Left cardiac atrium (tissue), 4 donors: ENCODE measurements around the gene FABP6. TPM values are rescaled to one million over a fixed set of nuclear protein-coding genes. Genes with fewer than 3 reads are reported as not detected.
"Not testable (repeated sequence)": the region's sequence is repeated elsewhere in the genome, so short reads cannot be mapped to it uniquely, and the experiment has no call there.

Source experiments
- ATAC-seq, 2 donors: fragments of 200-7000 bp; cut with Tn5 transposase; one replicate each; pipeline ENCODE4 v1.9.1; 2020; ENCODE audit warnings: mild to moderate bottlenecking in 2 of 2, moderate library complexity in 2 of 2
- DNase-seq: peaks from one replicate; pipeline ENCODE4 v3.0.0-alpha.2; 2020
- intact Hi-C, 2 donors: fragments of 100-400 bp; cut with DNase I; formaldehyde crosslinking; loops; one replicate each; pipeline versions ENCODE4 v1.14.1 to v1.15.1; 2022 to 2023
- long read RNA-seq: library from polyadenylated mRNA; unstranded; transcript quantifications from one replicate; pipeline ENCODE4 v2.0.0, GENCODE V29; 2021
- total RNA-seq, 2 donors: library from RNA; stranded (reverse); fragmentation: NEBNext Ultra II Directional; extraction: Animal tissue kit (Norgen Biotek cat#: 25700); gene quantifications; one replicate each; pipeline ENCODE4 v1.2.1, GENCODE V29; 2021
- donor health status: DM: no; HTN: yes; CAD: no.
- donor health status: DM: no; HTN: yes; CAD: no; lungs with severe emphysema.
- donor health status: DM: yes; HTN: yes; CAD: no.
- donor health status: Dilated cardiomyopathy.

Gene FABP6, protein sequence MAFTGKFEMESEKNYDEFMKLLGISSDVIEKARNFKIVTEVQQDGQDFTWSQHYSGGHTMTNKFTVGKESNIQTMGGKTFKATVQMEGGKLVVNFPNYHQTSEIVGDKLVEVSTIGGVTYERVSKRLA
- total RNA-seq, result under 1 TPM in 1 of 2 donors, not detected in 1; 0.68 TPM
- long read RNA-seq, result 0 reads

DNA sequence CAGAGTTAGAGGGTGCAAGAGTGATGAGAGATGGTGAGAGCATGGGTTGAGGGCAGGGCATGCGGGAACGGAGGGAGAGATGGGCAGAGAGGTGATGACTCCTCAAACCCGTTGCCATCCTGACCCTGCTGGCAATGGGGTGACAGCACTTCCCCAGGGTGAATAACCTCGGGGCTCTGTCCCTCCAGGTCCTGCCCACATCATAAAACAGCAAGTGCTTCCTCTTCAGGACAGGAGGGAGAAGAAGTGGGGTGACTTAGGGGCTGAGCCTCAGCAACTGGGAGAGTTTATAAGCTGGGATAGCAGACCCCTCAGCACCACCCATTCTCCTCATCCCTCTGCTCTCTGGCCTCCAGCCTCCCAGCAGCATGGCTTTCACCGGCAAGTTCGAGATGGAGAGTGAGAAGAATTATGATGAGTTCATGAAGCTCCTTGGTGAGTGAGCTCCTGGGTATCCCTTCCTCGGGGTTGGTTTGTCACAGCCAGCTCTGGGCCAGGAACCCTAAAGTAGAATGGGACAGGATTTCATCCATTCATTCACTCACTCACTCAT lies at the start of gene FABP6:
Gene FABP6 (plus strand): TSS at position 317 of the 553 bp plus-strand sequence. CDS start 52 bp downstream, at position 369.
- DNase-seq (no peak), ATAC-seq (no peak)
- intact Hi-C loops, result no loop called here

DNA sequence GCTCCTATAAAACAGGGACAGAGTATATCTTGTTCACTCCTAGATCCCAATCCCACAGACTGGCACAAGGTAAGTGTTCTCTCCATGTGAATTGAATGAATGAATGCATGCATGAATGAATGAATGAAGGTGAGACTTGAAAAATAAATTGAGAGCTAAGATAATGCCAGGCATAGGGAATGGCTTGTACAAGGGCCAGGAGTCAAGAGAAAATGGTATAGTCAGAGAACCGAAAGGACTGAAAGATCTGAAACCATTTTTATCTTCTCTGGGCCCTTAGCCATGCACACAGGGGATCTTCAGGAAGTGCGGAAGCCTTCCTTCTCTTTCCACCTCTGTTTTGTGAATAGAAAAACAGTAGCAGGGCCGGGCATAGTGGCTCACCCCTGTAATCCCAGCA lies 48.4 kb upstream of the FABP6 start:
- no peak for DNase-seq
- intact Hi-C loops, result no loop called here

DNA sequence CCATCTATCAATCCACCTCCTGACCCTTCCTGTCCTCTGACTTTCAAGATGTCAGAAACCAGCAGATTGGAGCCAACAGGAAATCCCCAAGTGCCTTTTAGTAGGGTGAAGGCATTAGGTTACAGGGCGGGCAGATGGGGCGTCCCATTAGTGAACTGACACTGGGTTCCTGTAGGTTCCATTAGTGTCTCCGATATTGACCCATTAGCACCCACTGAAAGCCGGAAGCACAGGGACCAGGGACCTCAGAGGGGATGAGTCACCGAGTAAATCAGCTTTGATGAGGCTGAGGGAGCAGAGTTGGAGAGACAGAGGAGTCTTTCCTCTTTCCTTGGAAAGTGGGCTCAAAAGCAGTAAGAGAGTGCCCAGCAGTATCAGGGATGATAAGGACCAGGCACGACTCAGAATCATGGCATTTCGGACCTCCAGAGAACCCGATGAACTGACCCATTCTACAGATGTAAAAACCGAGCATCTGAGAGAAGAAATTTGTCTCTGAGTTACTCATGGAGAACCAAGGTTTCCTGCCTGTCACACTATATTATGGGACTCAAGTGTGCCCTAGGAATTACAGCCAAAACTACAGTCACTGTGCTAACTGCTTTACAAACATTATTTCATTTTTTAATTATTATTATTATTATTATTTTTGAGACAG lies 47.2 kb upstream of the FABP6 start:
- ATAC-seq, result no peak
- intact Hi-C loops, result no loop called here
- no peak for DNase-seq

More for the DNA sequence above, 48.4 kb upstream of the FABP6 start:
- ATAC-seq, result no peak

DNA sequence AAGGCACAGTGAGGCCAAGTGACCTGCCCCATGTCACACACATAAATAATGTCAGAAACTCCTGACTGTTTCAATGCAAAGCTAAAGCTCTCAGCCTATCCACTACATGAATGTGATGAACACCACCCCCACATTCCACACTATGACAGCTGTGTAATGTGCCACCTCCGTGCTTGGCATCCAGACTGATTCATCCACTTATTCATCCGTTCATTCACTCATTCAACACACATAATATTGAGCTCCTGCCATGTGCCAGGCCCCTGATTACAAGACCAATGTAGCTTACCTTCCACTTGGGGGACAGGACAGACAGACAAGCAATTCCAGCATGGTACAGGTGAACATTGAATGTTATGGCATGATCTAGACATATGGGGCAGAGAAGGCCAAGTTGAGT lies 46.2 kb upstream of the FABP6 start:
- ATAC-seq, result peak in 1 of 2 donors; percentile 65

DNA sequence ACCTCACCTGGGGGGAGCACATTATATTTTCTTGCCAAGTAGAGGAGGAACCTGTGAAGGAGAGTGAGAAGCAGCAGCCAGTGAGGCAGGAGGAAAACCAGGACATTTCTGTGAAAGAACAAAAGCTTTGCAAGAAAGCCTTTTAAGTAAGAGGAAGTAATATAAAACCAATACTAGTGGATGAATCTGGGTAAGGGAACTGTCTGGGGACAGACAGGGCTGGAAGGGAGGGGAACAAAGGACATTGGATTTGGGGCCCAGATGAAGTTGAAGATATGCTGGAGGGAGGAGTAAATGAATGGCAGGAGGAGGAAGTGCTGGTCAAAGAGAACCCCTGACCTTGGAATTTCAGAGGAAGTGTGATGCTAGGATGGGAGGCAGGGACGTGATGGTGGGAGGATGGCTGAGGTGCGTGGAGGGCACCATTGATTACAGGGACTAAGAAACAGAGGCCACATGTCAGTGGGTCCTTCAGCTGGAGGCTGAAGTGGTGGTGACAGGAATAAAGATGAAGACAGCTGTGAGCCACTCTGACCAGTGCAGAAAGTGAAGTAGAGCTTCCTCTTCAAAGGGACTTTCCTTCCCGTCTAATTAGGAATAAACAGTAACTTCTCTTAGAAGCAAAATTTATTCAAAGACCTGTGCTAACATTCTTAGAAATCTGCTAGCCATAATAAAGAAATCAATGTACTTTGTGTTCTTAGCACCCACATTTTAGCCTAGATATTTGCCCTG lies 43.5 kb upstream of the FABP6 start:
- DNase-seq (no peak), ATAC-seq (no peak)
- intact Hi-C loops, result no loop called here

More for the DNA sequence above, 46.2 kb upstream of the FABP6 start:
- intact Hi-C loops, result no loop called here
- DNase-seq, result no peak

DNA sequence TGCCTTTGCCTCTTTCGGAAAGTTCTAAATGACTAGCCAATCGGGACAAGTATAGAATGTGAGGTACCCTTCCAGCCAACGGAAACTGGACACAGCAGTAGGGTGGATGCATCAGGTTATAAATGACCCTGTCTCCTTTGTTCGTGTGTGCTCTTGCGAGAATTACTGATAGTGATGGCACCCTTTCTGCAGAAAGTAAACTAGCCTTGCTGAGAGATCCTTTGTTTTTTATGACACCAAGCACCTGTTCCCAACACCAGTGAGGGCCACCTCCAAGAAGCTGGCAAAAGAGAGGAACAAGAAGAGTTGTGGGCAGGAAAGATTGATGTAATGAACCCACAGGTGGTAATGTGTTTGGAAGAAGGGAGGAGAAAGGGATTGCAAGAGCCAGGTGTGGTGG lies 42.8 kb upstream of the FABP6 start:
- DNase-seq, result no peak
- intact Hi-C loops, result no loop called here
- ATAC-seq, result no peak

DNA sequence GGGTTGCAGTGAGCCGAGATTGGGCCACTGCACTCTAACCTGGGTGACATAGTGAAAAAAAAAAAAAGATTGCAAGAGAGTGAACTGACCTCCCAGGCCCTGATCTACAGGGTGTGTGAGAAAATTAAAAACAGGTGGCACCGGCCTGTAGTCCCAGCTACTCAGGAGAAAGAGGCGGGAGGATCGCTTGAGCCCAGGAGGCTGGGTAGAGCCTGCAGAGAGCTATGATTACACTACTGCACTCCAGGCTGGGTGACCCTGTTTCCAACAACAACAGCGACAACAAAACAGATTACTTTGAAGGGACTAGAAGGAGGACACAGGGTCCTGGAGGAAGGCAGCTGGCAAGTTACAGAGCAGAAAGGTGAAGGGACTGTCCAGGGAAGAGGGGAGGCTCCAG lies 42.2 kb upstream of the FABP6 start:
- no peak for DNase-seq

DNA sequence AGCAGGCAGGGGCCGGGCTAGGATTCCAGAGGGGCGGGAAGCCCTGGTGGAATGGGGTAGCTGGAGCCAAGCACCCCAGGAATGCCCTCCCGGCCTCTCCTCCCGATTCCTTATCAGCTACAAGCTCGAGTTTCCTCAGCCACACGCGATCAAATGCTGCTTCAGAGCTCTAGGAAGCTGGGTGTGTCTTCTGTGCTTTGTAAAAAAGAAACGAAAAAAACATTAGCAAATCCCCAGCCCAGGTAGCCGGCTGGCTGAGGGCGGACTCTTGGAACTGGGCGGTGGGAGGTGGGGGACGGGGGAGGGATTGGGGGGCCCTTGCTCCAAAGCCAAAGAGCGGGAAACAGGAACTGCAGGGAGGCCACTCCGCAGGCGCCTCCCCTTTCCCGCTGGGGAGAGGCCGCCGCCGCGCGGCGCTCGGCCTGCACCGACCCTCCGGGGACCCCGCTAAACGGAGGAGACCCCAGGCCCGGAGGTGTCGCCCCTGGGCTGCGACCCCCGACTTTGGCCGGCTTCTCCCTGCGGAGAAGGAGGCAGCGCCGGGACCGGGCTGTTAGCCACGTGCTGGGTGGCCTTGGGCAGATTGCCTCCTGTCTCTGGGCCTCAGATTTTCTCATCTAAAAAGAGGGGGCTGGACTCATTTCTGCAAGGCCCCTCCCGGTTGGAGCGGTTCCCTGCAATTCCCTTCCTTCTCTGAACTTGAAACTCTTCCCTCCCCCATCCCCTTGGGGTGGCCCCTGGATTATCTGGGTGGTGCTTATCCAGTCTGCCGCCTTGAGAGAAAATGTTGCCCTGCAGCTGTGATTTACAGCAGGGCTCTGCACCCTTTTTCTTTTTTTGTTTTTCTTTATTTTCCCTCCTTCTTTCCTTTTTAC lies 40.9 kb upstream of the FABP6 start:
- DNase-seq (peak; percentile 70), ATAC-seq (peak; percentile 80 to 89)
- intact Hi-C loops, result no loop called here

More for the DNA sequence above, 42.2 kb upstream of the FABP6 start:
- intact Hi-C loops, result no loop called here
- no peak for ATAC-seq

DNA sequence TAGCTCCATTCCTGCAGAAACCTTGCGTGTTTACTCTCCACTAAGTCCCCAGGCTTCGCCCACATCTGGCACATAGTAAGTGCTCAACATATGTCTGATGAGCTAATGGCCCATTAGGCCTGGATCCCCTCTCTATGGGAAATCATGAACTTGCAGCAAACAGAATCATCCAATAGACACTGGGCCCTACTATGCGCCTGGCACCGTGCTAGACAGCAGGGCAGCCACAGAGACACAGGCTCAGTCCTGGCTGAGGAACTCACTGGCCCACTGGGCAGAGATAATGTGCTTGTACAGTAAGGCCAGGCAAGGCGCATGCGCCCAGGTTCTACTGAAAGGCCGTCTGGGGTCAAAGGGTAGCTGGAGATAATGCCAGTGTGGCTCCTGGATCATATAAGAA lies 36.9 kb upstream of the FABP6 start:
- intact Hi-C loops, result loop anchor here in 1 of 2 donors (10.0 kb wide), 1 partner anchor 168 kb away; no protein-coding TSS in a partner anchor
- ATAC-seq (no peak), DNase-seq (no peak)

DNA sequence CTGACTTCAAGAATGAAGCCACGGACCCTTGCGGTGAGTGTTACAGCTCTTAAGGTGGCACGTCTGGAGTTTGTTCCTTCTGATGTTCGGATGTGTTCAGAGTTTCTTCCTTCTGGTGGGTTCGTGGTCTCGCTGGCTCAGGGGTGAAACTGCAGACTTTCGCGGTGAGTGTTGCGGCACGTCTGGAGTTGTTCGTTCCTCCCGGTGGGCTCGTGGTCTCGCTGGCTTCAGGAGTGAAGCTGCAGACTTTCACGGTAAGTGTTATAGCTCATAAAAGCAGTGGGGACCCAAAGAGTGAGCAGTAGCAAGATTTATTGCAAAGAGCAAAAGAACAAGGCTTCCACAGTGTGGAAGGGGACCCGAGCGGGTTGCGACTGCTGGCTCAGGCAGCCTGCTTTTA lies 36.2 kb upstream of the FABP6 start:
- intact Hi-C loops, result loop anchor here in 1 of 2 donors (10.0 kb wide), 1 partner anchor 168 kb away; no protein-coding TSS in a partner anchor
- ATAC-seq, DNase-seq: not testable (repeated sequence)

DNA sequence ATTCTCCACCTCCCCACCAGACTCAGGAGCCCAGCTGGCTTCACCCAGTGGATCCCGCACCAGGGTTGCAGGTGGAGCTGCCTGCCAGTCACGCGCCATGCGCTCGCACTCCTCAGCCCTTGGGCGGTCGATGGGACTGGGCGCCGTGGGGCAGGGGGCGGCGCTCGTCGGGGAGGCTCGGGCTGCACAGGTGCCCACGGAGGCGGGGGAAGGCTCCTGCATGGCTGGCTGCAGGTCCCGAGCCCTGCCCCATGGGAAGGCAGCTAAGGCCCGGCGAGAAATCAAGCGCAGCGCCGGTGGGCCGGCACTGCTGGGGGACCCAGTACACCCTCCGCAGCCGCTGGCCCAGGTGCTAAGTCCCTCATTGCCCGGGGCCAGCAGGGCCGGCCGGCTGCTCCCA lies 35.5 kb upstream of the FABP6 start:
- DNase-seq, ATAC-seq: not testable (repeated sequence)
- intact Hi-C loops, result loop anchor here in 1 of 2 donors (10.0 kb wide), 1 partner anchor 169 kb away; no protein-coding TSS in a partner anchor

DNA sequence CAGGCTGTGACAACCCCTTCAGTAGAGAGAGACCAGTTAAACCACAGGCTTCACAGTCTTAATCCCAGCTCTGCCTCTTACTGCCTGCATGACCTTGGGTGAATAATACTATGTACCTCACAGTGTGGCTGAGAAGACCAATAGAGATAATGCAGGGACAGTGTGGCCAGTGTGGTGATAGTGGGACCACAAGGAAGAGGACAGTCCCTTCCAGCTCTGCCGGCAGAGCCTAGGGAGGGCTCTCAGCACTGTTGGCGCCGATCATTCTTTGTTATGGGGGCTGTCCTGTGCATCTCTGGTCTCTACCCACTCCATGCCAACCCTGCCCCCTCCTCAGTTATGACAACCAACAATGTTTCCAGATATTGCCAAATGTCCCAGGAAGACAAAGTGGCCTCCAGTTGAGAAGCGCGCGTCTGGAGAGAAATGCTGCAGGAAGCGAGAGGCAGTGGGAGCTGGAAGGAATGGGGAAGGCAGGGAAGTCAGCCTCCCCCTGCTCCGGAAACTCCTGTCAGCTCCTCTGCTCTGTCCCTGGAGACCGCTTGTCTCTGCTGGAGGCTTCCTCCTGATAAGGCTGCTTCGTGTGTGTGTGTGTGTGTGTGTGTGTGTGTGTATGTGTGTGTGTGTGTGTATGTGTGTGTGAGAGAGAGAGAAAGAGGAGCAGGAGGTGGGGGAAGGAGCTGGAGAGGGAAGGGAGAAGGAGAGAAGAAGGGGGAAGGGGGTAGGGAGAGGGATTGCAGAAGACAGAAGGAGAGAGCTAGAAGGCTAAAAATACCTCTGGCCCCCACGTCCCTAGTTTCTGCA lies 31.8 kb upstream of the FABP6 start:
- DNase-seq, result peak; percentile 37
- intact Hi-C loops, result loop anchor here (5.0 to 10.0 kb wide), 3 partner anchors 150 to 175 kb away; no protein-coding TSS in a partner anchor
- ATAC-seq, result peak; percentile 43 to 52

DNA sequence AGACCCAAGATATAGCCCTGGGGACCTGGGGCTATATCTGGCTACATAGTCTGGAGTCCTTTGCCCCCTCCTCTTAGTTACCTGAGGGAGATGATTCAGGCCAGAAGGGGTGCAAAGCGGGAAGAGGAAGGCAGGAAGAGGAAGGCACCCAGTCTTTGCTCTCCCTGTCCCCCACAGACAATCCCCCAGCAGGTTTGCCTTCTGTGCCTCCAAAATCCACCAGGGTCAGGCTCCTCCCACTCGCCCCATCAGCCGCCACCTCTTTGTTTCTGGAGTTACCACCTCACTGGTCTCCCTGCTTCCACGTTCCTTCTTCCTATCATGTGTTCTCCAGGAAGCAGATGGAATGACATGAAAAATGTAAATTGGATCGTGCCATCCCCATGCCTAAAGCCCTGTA lies 31.2 kb upstream of the FABP6 start:
- intact Hi-C loops, result loop anchor here (5.0 to 10.0 kb wide), 3 partner anchors 149 to 176 kb away; no protein-coding TSS in a partner anchor
- ATAC-seq (no peak), DNase-seq (no peak)

DNA sequence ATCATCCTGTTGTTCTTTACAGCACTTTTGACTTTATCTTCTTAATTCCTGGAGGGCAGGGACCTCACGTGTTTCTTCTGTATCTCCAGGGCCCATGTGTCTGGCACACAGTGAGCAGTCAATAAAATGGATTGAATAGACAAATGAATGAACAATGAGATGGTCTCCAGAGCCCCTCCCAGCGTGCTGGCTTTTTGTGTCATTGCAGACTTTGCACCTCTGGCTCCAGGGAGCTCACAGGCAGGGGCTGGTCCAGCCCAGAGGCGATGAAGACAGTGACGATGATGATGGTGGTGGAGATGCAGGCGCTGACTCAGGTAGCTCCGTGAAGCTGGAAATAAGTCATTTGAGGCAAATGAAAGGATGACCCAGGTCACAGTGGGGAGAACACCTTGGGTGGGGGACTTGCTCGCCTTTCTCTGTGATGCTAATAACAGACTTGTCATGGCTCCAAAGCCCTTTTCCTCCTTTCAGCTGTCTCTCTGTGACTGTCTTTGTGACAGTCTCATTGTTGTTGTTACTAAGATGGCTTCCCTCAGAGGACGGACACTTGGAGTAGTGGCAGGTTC lies 30.4 kb upstream of the FABP6 start:
- DNase-seq (no peak), ATAC-seq (no peak)
- intact Hi-C loops, result loop anchor here (1.0 to 10.0 kb wide), 4 partner anchors 146 to 177 kb away; no protein-coding TSS in a partner anchor

DNA sequence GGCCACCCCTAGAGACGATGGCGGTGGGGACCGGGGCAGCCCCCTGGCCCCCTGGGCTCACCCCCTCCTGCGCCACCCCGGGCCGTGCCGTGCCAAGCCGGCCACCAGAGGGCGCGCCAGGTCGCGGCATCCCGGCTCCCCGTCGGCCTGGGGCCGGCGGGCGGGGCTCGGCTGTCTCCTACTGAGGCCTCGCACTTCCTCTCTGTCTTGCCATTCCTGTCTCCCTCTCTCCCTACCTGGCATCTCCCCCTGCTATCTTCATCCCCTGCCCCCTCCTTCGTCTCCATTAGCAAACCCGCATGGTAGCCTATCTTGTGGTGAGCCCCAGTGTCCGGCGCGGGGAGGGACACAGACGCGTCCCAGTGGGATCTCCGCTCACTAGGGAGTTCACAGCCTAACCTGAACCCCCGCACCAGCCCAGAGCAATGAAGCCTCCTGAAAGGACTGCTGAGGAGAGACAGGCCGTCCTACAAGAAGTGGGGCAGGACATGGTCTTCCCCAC lies 29.8 kb upstream of the FABP6 start:
- ATAC-seq, result peak; percentile 96 to 97
- DNase-seq, result peak; percentile 78
- intact Hi-C loops, result loop anchor here (1.0 to 10.0 kb wide), 4 partner anchors 146 to 177 kb away; no protein-coding TSS in a partner anchor

DNA sequence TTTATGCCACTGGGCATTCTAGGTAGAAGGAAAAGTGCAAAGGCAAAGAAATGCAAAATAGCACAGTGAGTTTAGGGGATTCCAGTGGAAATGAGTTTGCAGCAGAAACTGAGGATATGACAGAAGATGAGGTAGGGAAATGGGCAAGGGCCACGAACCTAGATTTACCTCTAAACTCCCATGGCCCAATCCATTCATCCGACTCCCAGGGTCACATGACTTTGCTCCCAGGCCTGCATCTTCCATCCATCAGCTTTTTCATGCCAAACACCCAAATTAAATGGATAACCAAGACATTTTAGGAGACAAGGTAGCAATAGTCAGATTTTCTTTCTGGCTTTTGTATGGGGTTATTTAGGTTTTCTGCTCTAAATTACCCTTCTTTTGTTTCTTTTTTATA lies 22.2 kb upstream of the FABP6 start:
- DNase-seq, result no peak
- ATAC-seq, result no peak
- intact Hi-C loops, result no loop called here

DNA sequence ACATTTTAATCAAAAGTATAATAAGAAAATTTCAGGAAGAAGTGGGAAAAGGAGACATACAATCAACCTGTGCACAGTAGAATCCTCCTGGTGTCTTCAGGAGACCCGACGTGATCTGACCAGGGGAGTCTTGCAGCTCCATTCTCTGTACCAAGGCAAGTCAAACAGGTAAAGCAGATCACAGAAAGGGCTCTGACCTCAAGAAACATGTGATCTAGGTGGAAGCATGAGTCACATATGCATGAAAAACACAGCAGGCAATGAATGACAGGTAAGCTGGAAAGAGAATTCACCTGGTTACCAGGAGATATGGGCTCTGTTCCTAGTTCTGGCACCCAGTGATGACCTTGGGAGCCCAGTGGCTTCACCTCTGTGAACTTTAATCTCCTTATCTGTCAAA lies 19.4 kb upstream of the FABP6 start:
- intact Hi-C loops, result no loop called here
- no peak for DNase-seq
- ATAC-seq, result no peak
